A549 treated with AZD9567 at 1 μM for 4 hours (cell line): ENCODE measurements around the gene PGF. TPM values are rescaled to one million over a fixed set of nuclear protein-coding genes. Genes with fewer than 3 reads are reported as not detected.

Experiments used
- total RNA-seq: library from RNA; stranded (reverse); fragments of 200-300 nt; extraction: Qiagen RNA extraction; gene quantifications from 5 replicates; pipeline ENCODE4 v1.2.3, GENCODE V29; 2022; ENCODE audit not compliant: insufficient read depth

PGF gene
- 3.0 to 5.3 TPM (median 4.1 TPM) in 5 replicates for total RNA-seq

DNA sequence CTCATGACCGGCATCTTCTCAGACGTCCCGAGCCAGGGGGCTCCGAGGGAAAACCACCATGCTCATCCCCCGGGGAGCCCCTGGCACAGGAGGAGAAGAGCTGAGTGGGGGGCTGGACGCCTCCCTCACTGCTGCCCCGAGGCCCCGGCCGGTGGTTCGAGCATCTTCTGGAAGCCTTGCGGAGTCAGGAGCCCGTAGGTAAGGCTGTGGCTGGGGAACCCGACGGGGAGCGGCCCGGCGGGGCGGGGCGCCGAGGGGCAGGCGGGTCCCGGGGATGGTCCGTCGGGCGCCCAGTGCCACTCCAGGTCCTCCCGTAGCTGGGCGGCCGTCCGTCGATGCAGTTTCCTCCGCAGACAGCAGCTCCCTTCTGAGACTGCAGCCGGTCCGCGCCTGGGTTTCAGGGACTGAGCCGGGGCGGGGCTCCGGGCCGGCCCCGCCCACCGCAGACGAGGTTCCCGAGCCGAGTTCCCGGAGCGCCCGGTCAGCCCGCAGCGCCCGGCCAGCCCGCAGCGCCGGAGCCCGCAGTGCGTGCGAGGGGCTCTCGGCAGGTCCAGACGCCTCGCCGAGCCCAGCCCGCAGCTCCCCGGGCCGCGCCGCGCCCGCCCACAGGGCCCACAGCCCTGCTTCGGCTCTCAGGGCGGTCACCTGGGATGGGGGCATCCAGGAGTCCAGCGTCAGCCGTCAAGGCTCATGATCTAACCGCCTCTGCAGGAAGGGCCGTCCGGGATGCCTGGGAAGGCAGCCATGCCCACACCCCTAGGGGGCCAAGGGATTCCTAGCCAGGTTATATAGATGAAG lies at the start of gene PGF:
Gene PGF, minus strand, starts transcription at position 369 of the 798 bp plus-strand sequence. Its CDS starts 355 bp downstream, at position 14.

GRCh38 chr14:75002392-75003249 lies 47.2 kb upstream of the PGF start, which contains the start of gene EIF2B2:
EIF2B2 (plus strand) TSS chr14:75002921; CDS start chr14:75002991, 70 bp downstream.

GRCh38 chr14:74922752-74923401 lies 32.5 kb downstream of the PGF start, which contains the start of gene RPS6KL1:
RPS6KL1 (minus strand) TSS chr14:74923260; CDS start chr14:74921541, 1,719 bp downstream.

Other genes starting within 250 kb of the PGF start
- gene AREL1, start 242.5 kb downstream of the PGF start, total RNA-seq: 19.8 to 27.4 TPM (median 25.8 TPM) in 5 replicates
- 44.0 to 48.6 TPM (median 46.9 TPM) in 5 replicates for gene FCF1, start 242.5 kb downstream of the PGF start, total RNA-seq
- 34.0 to 39.0 TPM (median 35.8 TPM) in 5 replicates for gene YLPM1, start 192.3 kb downstream of the PGF start, total RNA-seq
- gene PROX2, start 79.5 kb downstream of the PGF start, total RNA-seq: not detected in 5 replicates
- gene DLST, start 73.7 kb downstream of the PGF start, total RNA-seq: 100 to 126 TPM (median 102 TPM) in 5 replicates
- 0.38 to 0.51 TPM (median 0.40 TPM) in 4 of 5 replicates, not detected in the other for gene RPS6KL1, start 32.3 kb downstream of the PGF start, total RNA-seq
- 81.7 to 98.3 TPM (median 84.0 TPM) in 5 replicates for gene EIF2B2, start 47.3 kb upstream of the PGF start, total RNA-seq
- gene MLH3, start 95.9 kb upstream of the PGF start, total RNA-seq: 15.9 to 22.1 TPM (median 18.5 TPM) in 5 replicates
- 21.9 to 27.6 TPM (median 26.0 TPM) in 5 replicates for gene ACYP1, start 108.4 kb upstream of the PGF start, total RNA-seq
- 2.6 to 6.9 TPM (median 3.6 TPM) in 5 replicates for gene ZC2HC1C, start 114.0 kb upstream of the PGF start, total RNA-seq
- 28.5 to 37.9 TPM (median 35.4 TPM) in 5 replicates for gene NEK9, start 171.5 kb upstream of the PGF start, total RNA-seq
- 217 to 280 TPM (median 272 TPM) in 5 replicates for gene TMED10, start 221.0 kb upstream of the PGF start, total RNA-seq